OCI-LY1 (cell line): Measurements from ENCODE around the gene ELMO3.

Source experiments
- EZH2 ChIP-seq: fragments of 200-600 bp; sonication (generic), shearing (Covaris generic); IDR thresholded peaks from 2 replicates; pipeline ENCODE4 v1.8.0; 2017; ENCODE audit warnings: borderline replicate concordance, mixed run types, mild to moderate bottlenecking, antibody characterized with exemption, low read length, moderate library complexity, mixed read lengths
- TF ChIP-seq, protein P1 (sequence below): fragments of 200-600 bp; sonication (generic), shearing (Covaris generic); IDR thresholded peaks from 2 replicates; pipeline ENCODE4 v1.5.1; 2017; ENCODE audit warnings: mild to moderate bottlenecking, antibody characterized with exemption, low read length, moderate library complexity, mixed read lengths

DNA sequence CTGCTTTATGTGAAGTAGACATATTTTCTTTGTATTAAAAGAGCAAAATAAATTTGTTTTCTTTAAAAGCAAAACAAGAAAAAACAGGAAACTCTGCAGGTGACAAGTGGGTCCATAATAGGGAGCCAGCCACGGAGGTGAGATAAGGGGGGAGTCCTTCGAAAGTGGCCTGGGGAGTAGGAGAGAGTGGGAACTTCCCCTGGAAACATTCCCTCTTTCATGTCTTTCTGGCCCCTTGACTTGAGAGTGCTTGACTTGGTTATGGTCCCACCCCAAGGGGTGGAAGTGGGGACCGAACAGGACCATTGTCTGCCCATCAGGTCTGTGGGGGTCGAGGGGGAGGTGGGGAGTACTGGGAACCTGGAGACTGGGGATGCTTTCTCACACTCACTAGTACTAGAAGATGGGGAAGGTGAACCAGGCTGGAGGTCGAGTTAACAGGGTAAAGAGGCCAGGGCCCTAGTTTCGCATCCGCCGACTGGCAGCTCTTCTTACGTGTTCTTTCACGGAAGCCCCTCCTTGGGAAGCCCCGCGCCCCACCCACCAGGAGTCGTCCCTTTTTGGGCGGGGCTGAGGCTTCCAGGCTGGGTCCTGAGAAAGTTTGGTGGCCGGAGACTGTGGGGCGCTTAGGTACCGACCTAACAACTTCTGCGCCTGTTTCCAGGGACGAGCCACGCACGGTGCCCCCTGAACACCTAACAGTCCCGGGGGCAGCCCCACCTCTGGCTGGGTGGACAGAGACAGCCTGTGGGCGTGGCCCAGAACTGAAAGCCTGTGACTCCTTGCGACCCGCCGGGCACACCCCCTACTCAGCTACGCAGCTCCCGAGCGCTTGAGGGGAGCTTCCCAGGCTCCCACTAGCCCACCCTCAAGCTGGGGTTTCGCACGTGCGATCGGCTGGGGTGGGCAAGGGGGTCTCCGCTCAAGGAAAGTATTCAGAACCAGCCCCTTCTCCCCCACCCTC, 40.0 kb upstream of the ELMO3 start:
- TF ChIP-seq, protein P1, sequence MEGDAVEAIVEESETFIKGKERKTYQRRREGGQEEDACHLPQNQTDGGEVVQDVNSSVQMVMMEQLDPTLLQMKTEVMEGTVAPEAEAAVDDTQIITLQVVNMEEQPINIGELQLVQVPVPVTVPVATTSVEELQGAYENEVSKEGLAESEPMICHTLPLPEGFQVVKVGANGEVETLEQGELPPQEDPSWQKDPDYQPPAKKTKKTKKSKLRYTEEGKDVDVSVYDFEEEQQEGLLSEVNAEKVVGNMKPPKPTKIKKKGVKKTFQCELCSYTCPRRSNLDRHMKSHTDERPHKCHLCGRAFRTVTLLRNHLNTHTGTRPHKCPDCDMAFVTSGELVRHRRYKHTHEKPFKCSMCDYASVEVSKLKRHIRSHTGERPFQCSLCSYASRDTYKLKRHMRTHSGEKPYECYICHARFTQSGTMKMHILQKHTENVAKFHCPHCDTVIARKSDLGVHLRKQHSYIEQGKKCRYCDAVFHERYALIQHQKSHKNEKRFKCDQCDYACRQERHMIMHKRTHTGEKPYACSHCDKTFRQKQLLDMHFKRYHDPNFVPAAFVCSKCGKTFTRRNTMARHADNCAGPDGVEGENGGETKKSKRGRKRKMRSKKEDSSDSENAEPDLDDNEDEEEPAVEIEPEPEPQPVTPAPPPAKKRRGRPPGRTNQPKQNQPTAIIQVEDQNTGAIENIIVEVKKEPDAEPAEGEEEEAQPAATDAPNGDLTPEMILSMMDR, result no peak
- TF ChIP-seq EZH2, result no peak
